Hematopoietic multipotent progenitor cell treated with erythropoietin and hydrocortisone succinate and interleukin-3 and kit ligand, for 15 days (in vitro differentiated cells): ENCODE results near the gene SPRY1.

Experiments
- DNase-seq: peaks from one replicate; pipeline ENCODE4 v3.0.0-alpha.2; 2015; ENCODE audit warnings: low spot score

The SPRY1 gene

GRCh38 chr4:123380728-123381716, 15.6 kb upstream of the SPRY1 start:
- no peak for DNase-seq

- DNase-seq, result no peak
Measured at GRCh38 chr4:123381996-123382395, 14.6 kb upstream of the SPRY1 start.

- no peak for DNase-seq
Measured at GRCh38 chr4:123383566-123383965, 13.0 kb upstream of the SPRY1 start.

GRCh38 chr4:123386609-123387008, 10.0 kb upstream of the SPRY1 start:
- no peak for DNase-seq

- peak; percentile 33 for DNase-seq
Measured at GRCh38 chr4:123390846-123391456, 5.6 kb upstream of the SPRY1 start.

GRCh38 chr4:123393721-123394120, 2.9 kb upstream of the SPRY1 start:
- no peak for DNase-seq

- DNase-seq, result no peak
Measured at GRCh38 chr4:123397144-123398065, 810 bp downstream of the SPRY1 start.

- peak; percentile 57 for DNase-seq
Measured at GRCh38 chr4:123398066-123398852, 1.7 kb downstream of the SPRY1 start.

GRCh38 chr4:123398853-123399626, 2.4 kb downstream of the SPRY1 start:
- no peak for DNase-seq

- no peak for DNase-seq
Measured at GRCh38 chr4:123399627-123400358, 3.2 kb downstream of the SPRY1 start.

GRCh38 chr4:123401271-123402120, 4.9 kb downstream of the SPRY1 start:
- DNase-seq, result no peak

GRCh38 chr4:123402121-123402465, 5.5 kb downstream of the SPRY1 start:
- no peak for DNase-seq

GRCh38 chr4:123403080-123403604, 6.5 kb downstream of the SPRY1 start:
- no peak for DNase-seq

- no peak for DNase-seq
Measured at GRCh38 chr4:123404533-123404932, 7.9 kb downstream of the SPRY1 start.

GRCh38 chr4:123405267-123405865, 8.8 kb downstream of the SPRY1 start:
- no peak for DNase-seq

- no peak for DNase-seq
Measured at GRCh38 chr4:123406872-123407271, 10.3 kb downstream of the SPRY1 start.

- DNase-seq, result no peak
Measured at GRCh38 chr4:123408471-123409084, 12.0 kb downstream of the SPRY1 start.

- DNase-seq, result no peak
Measured at GRCh38 chr4:123409334-123409733, 12.7 kb downstream of the SPRY1 start.
